HG03095 (cell line): ENCODE results near the gene TMCC1.
"Not testable (repeated sequence)": the region's sequence is repeated elsewhere in the genome, so short reads cannot be mapped to it uniquely, and the experiment has no call there.

Experiments
- ATAC-seq: cut with Tn5 transposase; IDR thresholded peaks from one replicate; pipeline ENCODE4 v1.9.1; 2021; ENCODE audit warnings: moderate library complexity; ENCODE audit not compliant: unreplicated experiment

TMCC1 gene

GRCh38 chr3:129892857-129893580, 492 bp downstream of the TMCC1 start:
- peak; percentile 53 for ATAC-seq

GRCh38 chr3:129892486-129892856, 1.0 kb downstream of the TMCC1 start:
- no peak for ATAC-seq

- ATAC-seq = no peak
These were observed 2.6 kb downstream of the TMCC1 start for GRCh38 chr3:129890891-129891290.

- ATAC-seq = no peak
These were observed 3.4 kb downstream of the TMCC1 start for GRCh38 chr3:129890125-129890524.

GRCh38 chr3:129888771-129889170, 4.7 kb downstream of the TMCC1 start:
- no peak for ATAC-seq

- ATAC-seq = no peak
These were observed 12.2 kb downstream of the TMCC1 start for GRCh38 chr3:129881261-129881660.

DNA sequence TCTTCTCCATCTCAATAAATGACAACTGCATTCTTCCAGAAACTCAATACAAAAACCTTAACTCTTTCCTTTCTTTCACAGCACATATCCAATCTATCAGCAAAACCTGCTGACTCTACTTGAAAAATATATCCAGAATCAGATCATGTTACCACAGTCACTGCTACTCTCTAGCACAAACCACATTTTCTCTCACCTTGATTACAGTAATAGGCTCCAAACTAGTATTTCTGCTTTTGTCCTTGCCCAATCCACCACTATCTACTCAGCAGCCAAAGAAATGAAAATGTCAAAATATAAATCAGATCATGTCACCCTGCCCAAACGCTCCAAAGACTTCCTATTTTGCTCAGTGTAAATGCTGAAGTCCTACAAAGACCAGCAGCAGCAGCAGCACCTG, 15.2 kb downstream of the TMCC1 start:
- ATAC-seq = no peak

GRCh38 chr3:129874479-129874878, 19.0 kb downstream of the TMCC1 start:
- ATAC-seq = not testable (repeated sequence)

GRCh38 chr3:129868912-129869311, 24.6 kb downstream of the TMCC1 start:
- no peak for ATAC-seq

DNA sequence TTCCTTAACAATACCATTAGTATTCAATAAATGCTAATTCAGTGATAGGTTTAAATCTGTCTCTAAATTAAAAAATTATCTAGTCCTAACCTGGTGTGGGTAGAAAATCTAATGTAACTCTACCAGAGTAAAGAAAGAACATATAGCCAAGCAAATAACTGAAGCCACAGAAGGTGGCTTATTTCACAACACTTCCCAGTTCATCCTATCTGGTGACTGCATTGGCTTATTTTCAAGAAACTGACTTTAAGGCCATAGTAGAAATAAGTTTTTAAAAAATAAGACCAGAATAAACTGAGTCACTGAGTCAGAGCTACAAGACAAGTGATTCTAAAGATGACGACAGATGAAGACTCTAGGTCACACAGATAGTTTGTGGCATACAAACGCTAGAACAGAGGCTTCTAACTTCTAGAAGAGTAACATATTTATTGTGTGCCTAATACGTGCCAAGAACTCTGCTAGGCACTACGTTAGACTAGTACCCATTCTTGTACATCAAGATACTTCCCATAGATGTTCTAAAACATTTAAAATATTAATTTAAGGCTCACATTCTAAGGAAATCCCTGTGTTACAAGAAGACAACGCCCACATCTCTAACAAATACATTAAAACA, 25.9 kb downstream of the TMCC1 start:
- no peak for ATAC-seq

DNA sequence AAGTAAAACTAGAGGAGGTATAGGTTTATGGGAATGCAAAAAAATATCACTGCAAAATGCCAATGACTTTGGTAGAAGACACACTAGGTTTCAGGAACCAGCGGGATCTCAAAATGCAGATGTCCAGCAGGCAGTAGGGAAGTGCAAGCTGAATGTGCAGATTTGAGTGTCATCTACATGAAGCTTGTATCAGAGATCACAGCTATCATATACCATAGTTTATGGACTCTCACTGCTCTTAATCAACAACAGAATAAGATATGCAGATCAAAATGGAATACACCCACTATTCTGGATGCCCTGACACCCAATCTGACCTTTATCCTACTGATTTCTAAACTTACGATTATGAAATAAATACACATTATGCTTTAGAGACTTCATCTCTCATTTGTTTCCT, 27.7 kb downstream of the TMCC1 start:
- no peak for ATAC-seq

GRCh38 chr3:129864519-129864918, 29.0 kb downstream of the TMCC1 start:
- no peak for ATAC-seq

- no peak for ATAC-seq
These were observed 34.2 kb downstream of the TMCC1 start for GRCh38 chr3:129859272-129859671.

DNA sequence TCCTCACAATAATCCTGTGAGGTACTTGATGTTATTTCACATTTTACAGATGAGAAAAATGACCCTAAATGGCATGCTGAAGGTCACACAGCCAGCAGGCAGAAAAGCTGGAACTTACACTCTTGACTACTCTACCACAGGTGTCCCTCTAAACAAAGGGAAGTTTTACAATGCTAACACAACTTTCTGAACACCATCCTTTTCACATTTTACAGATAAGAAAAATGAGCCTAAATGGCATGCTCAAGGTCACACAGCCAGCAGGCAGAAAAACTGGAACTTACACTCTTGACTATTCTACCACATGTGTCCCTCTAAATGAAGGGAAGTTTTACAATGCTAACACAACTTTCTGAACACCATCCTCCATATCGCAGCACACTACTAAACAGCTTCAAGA, 35.6 kb downstream of the TMCC1 start:
- ATAC-seq = no peak

DNA sequence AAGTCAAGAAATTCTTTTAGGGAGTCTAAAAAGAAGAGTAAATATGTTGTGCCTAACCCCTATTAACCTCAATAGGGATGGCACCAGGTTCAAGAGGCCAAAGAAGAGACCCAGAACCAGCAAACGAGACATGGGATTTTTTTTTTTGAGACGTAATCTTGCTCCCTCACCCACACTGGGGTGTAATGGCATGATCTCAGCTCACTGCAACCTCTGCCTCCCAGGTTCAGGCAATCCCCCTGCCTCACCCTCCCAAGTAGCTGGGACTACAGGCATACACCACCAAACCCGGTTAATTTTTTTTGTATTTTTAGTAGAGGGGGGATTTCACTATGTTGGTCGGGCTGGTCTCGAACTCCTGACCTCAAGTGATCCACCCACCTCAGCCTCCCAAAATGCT, 36.7 kb downstream of the TMCC1 start:
- ATAC-seq = not testable (repeated sequence)

DNA sequence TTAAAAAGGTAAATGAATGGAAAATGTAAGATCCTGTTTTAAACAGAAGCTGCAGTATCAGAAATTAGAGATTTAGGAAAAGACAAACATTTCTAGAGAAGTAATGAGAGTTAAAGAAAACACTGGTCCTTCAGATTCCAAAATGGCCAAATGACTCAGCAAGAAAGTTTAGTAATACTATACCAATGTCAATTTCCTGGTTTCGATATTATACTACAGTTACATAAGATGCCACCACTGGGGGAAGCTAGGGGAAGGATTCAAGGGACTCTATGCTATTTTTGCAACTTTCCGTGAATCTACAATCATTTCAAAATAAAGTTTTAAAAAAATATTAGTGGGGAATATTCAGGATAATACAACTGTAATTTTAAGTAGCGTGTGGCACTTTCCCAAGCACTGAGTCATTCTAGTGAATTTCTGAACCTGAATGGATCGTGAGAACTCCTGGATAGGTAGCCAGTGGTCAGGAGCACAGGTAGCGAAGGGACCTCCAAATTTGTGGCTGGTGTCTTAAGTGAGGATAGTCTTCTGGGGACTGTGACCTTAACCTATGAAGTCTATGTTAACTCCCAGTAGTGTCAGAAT, 37.6 kb downstream of the TMCC1 start:
- ATAC-seq = no peak

- ATAC-seq = no peak
These were observed 38.2 kb downstream of the TMCC1 start for GRCh38 chr3:129855170-129855831.

GRCh38 chr3:129854460-129854859, 39.1 kb downstream of the TMCC1 start:
- ATAC-seq = no peak

DNA sequence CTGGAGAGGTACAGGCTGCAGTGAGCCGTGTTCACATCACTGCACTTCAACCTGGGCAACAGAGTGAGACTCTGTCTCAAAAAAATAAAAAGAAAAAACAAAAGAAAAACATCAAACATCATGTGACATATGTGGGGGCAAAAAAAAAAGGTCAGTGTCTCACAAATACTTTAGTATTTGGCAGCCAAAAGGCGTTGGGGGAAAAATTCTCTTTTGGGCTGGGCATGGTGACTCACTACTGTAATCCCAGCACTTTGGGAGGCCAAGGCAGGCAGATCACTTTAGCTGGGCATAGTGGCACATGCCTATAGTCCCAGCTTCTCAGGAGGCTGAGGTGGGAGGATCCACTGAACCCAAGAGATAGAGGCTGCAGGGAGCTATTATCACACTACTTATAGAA, 47.6 kb downstream of the TMCC1 start:
- ATAC-seq = no peak

DNA sequence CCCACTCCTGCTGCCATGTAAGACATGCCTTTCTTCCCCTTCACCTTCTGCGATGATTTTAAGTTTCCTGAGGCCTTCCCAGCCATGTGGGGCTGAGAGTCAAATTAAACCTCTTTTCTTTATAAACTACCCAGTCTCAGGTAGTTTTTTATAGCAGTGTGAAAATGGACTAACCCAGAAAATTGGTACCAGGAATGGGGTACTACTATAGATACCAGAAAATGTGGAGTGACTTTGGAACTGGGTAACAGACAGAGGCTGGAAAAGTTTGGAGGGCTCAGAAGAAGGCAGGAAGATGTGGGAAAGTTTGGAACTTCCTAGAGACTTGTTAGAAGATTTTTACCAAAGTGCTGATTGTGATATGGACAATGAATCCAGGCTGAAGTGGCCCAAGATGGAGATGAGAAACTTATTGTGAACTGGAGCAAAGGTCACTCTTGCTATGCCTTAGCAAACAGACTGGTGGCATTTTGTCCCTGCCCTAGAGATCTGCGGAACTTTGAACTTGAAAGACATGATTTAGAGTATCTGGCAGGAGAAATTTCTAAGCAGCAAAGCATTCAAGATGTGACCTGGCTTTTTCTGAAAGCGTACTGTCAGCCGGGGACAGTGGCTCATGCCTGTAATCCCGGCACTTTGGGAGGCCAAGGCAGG, 52.7 kb downstream of the TMCC1 start:
- ATAC-seq = no peak

DNA sequence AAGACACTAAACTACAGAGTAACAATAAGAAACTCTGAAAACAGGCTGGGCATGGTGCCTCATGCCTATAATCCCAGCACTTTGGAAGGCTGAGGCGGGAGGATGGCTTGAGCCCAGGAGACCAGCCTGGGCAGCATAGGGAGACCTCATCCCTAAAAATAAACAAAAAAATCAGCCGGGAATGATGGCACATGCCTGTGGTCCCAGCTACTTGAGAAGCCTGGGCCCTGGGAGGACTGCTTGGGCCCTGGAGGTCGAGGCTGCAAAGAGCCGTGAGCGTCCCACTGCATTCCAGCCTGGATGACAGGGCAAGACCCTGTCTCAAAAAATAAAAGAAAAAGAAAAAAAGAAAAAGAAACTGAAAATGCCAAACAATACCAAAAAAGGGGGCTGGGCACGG, 55.4 kb downstream of the TMCC1 start:
- ATAC-seq = no peak
